Hepatocyte (in vitro differentiated cells): ENCODE measurements around the gene PACS1. TPM values are rescaled to one million over a fixed set of nuclear protein-coding genes. Genes with fewer than 3 reads are reported as not detected.

Experiments
- DNase-seq: peaks from one replicate; pipeline ENCODE4 v3.0.0-alpha.2; 2016; ENCODE audit warnings: low spot score
- H2AFZ ChIP-seq: fragments of 200-600 bp; sonication (generic); 2 replicates; pipeline ENCODE4 v1.6.0; 2016; ENCODE audit warnings: antibody characterized with exemption, mild to moderate bottlenecking
- H3K27ac ChIP-seq: fragments of 200-600 bp; sonication (generic); 2 replicates; pipeline ENCODE4 v1.5.1; 2016; ENCODE audit warnings: mild to moderate bottlenecking
- H3K27me3 ChIP-seq: fragments of 200-600 bp; sonication (generic); 2 replicates; pipeline ENCODE4 v1.6.1; 2016
- H3K36me3 ChIP-seq: fragments of 200-600 bp; sonication (generic); replicated peaks from 2 replicates; pipeline ENCODE4 v1.5.1; 2016; ENCODE audit warnings: low read depth; ENCODE audit not compliant: insufficient read depth
- H3K4me1 ChIP-seq: fragments of 200-600 bp; sonication (generic); 2 replicates; pipeline ENCODE4 v1.5.1; 2016; ENCODE audit warnings: mild to moderate bottlenecking, moderate library complexity; ENCODE audit not compliant: insufficient read depth
- H3K4me2 ChIP-seq: fragments of 200-600 bp; sonication (generic); 2 replicates; pipeline ENCODE4 v1.6.0; 2016
- H3K4me3 ChIP-seq: fragments of 200-600 bp; sonication (generic); 2 replicates; pipeline ENCODE4 v1.5.1; 2016; ENCODE audit warnings: mild to moderate bottlenecking
- H3K79me2 ChIP-seq: fragments of 200-600 bp; sonication (generic); 2 replicates; pipeline ENCODE4 v1.6.0; 2017; ENCODE audit warnings: mild to moderate bottlenecking
- H3K9me2 ChIP-seq: fragments of 200-600 bp; sonication (generic); replicated peaks from 2 replicates; pipeline ENCODE4 v1.6.0; 2017; ENCODE audit warnings: mild to moderate bottlenecking; ENCODE audit not compliant: insufficient read depth
- H3K9me3 ChIP-seq: fragments of 200-600 bp; sonication (generic); 2 replicates; pipeline ENCODE4 v1.5.1; 2016; ENCODE audit warnings: low read depth, mild to moderate bottlenecking
- H4K20me1 ChIP-seq: fragments of 200-600 bp; sonication (generic); 2 replicates; pipeline ENCODE4 v1.6.0; 2016; ENCODE audit warnings: mild to moderate bottlenecking; ENCODE audit not compliant: insufficient read depth, poor library complexity, severe bottlenecking
- EZH2 ChIP-seq: fragments of 200-600 bp; sonication (generic); IDR thresholded peaks from 2 replicates; pipeline ENCODE4 v1.6.1; 2016; ENCODE audit warnings: antibody characterized with exemption, mild to moderate bottlenecking, borderline replicate concordance
- EZH2phosphoT487 ChIP-seq: fragments of 200-600 bp; sonication (generic); IDR thresholded peaks from one replicate; pipeline ENCODE4 v1.6.1; 2018; ENCODE audit warnings: antibody characterized with exemption, mild to moderate bottlenecking, low read depth, moderate library complexity; ENCODE audit not compliant: unreplicated experiment, severe bottlenecking
- WGBS: methylation state at CpG from one replicate; pipeline ENCODE4 v1.1.6; 2016; ENCODE audit warnings: low lambda C conversion rate; ENCODE audit errors: missing lambda C conversion rate; 5-methylcytosine and 5-hydroxymethylcytosine counted together
- polyA plus RNA-seq: library from polyadenylated mRNA; unstranded; fragments of >200 nt; fragmentation: Nextera tagmentation; extraction: Ambion mirVana; gene quantifications from 2 replicates; pipeline ENCODE4 v1.2.1, GENCODE V29; 2016
- total RNA-seq: library from RNA; depleted of rRNA; stranded (reverse); fragments of >200 nt; gene quantifications from 2 replicates; pipeline ENCODE4 v1.2.3, GENCODE V29; 2014
- TF ChIP-seq, protein P1 (sequence below): fragments of 200-600 bp; sonication (generic); IDR thresholded peaks from 2 replicates; pipeline ENCODE4 v1.5.1; 2016; ENCODE audit warnings: antibody characterized with exemption, mild to moderate bottlenecking; ENCODE audit not compliant: poor library complexity

The PACS1 gene
- total and polyA plus RNA-seq, 2 experiments from 2014 or later: 28.2 to 71.5 TPM

DNA sequence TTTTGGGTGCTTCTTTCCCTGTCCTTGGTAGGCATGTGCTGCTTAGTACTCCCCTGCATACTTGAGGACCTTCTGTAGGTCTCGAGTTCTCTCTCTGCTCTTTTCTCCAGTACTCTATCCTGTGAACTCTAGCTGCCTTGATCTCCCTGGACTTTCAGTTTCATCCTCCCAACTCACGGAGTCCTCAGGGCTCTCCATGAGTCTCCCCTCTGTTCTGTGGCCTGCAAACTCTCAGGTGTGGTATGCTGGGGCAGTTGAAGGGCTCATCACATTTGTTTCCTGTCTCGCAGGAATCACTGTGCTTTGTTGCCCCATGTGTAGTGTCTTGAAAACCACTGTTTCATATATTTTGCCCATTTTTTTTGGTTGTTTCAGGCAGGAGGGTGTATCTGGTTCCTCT is 3.3 kb upstream of the PACS1 start:
- Histone ChIP-seq H2AFZ (no peak overlapping the region), H3K79me2 (peaks cover 38% of the 10 kb centered on the region), H3K4me1 (peaks cover 11% of the 10 kb centered on the region), H3K4me2 (no peak overlapping the region), H3K9me2 (no peaks in the 10 kb centered on the region), H3K27ac (peak overlapping the region; percentile 2), H4K20me1 (no peaks in the 10 kb centered on the region), H3K27me3 (no peaks in the 10 kb centered on the region), H3K4me3 (no peak overlapping the region), H3K9me3 (no peaks in the 10 kb centered on the region), H3K36me3 (peaks cover 10% of the 10 kb centered on the region)
- 93% methylated on average over 3 of the region's 3 CpGs for WGBS
- TF ChIP-seq, protein P1, sequence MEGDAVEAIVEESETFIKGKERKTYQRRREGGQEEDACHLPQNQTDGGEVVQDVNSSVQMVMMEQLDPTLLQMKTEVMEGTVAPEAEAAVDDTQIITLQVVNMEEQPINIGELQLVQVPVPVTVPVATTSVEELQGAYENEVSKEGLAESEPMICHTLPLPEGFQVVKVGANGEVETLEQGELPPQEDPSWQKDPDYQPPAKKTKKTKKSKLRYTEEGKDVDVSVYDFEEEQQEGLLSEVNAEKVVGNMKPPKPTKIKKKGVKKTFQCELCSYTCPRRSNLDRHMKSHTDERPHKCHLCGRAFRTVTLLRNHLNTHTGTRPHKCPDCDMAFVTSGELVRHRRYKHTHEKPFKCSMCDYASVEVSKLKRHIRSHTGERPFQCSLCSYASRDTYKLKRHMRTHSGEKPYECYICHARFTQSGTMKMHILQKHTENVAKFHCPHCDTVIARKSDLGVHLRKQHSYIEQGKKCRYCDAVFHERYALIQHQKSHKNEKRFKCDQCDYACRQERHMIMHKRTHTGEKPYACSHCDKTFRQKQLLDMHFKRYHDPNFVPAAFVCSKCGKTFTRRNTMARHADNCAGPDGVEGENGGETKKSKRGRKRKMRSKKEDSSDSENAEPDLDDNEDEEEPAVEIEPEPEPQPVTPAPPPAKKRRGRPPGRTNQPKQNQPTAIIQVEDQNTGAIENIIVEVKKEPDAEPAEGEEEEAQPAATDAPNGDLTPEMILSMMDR: no peak
- TF ChIP-seq EZH2phosphoT487 (no peak), EZH2 (no peak)
- no peak for DNase-seq

DNA sequence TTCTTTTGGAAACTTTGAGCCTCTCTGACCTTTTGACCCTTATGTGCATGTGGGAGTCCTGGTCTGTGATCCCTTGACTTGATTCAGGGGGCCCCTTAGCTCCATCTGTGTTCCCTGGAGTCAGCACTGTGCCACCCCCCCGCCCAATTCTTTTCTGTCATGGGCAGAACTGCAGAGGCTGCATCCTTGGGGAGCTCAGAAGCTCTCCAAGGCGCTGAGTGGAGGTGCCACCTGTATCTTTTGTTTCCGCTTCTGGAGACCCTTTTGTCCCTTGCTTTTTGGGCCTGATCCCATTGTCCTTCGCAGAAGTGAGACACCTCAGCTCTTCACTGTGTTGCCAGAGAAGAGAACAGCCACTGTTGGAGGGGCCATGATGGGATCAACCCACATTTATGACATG is 2.4 kb upstream of the PACS1 start:
- no peak overlapping the region for H3K4me2 ChIP-seq
- WGBS: 99% methylated on average over 4 of the region's 4 CpGs
- H3K9me2 ChIP-seq: no peaks in the 10 kb centered on the region
- DNase-seq: no peak
- H3K79me2 ChIP-seq: peaks cover 45% of the 10 kb centered on the region
- no peaks in the 10 kb centered on the region for H4K20me1 ChIP-seq
- peak overlapping the region; percentile 97 for H3K27ac ChIP-seq
- H3K4me1 ChIP-seq: peaks cover 11% of the 10 kb centered on the region
- H3K36me3 ChIP-seq: peaks cover 10% of the 10 kb centered on the region
- H3K4me3 ChIP-seq: no peak overlapping the region
- H3K9me3 ChIP-seq: no peaks in the 10 kb centered on the region
- H3K27me3 ChIP-seq: no peaks in the 10 kb centered on the region
- H2AFZ ChIP-seq: no peak overlapping the region
- TF ChIP-seq EZH2phosphoT487: no peak
- TF ChIP-seq EZH2: no peak
- TF ChIP-seq, protein P1: no peak

DNA sequence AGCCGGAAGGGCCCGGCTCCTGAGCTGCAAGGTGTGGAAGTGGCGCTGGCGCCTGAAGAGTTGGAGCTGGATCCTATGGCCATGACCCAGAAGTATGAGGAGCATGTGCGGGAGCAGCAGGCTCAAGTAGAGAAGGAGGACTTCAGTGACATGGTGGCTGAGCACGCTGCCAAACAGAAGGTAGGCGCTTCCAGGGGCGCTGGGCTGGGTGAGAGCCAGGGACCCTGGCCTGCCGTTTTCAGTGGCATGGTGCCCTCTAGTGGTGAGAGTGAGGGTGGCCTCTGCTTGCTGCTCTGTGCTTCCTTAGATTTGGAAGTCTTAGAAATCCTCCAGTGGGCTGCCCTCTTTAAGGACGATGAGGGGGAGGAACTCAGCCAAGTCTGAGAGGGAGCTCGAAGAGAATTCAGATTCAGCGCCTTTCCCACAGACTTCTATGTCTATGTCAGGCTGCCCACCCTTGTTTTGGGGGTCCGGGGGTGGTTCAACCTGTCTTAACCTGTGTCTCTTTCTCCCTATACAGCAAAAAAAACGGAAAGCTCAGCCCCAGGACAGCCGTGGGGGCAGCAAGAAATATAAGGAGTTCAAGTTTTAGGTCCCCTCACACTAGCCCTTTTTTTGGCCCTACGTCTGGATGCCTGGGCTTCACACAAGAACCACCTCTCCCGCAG is 1.8 kb upstream of the PACS1 start:
- Histone ChIP-seq H3K27ac (peak overlapping the region; percentile 97), H4K20me1 (peaks cover 5% of the 10 kb centered on the region), H3K27me3 (no peaks in the 10 kb centered on the region), H3K79me2 (peaks cover 45% of the 10 kb centered on the region), H3K4me1 (peaks cover 11% of the 10 kb centered on the region), H3K9me3 (no peaks in the 10 kb centered on the region), H3K4me3 (no peak overlapping the region), H3K36me3 (peaks cover 7% of the 10 kb centered on the region), H3K9me2 (no peaks in the 10 kb centered on the region), H2AFZ (no peak overlapping the region), H3K4me2 (no peak overlapping the region)
- 69% methylated on average over 17 of the region's 17 CpGs for WGBS
- TF ChIP-seq, protein P1: peak; percentile 90
- no peak for TF ChIP-seq EZH2
- TF ChIP-seq EZH2phosphoT487: no peak
- DNase-seq: peak; percentile 86
